Endothelial cell of umbilical vein (primary cell): ENCODE measurements around the gene SMAD6. TPM values are rescaled to one million over a fixed set of nuclear protein-coding genes. Genes with fewer than 3 reads are reported as not detected.

ENCODE experiments used
- Bru-seq: library from RNA; stranded (reverse); fragments of 400-500 nt; gene quantifications from one replicate; lab custom pipeline; 2021; lab: Mats Ljungman, UMichigan
- BruChase-seq, 2 experiments: library from RNA; stranded (reverse); fragments of 400-500 nt; gene quantifications; one replicate each; lab custom pipeline; 2021; lab: Mats Ljungman, UMichigan
- BruUV-seq: library from RNA; stranded (reverse); fragments of 400-500 nt; replicated peaks from 2 replicates; lab custom pipeline; 2021; lab: Mats Ljungman, UMichigan
- CTCF ChIA-PET: fragments of 300-600, 350-600 bp; sonication (Branson Sonifier 250); formaldehyde crosslinking; loops from one replicate; lab custom pipeline; 2021; ENCODE audit warnings: antibody characterized with exemption, inconsistent platforms; lab: Charles Lee
- POLR2A ChIA-PET: fragments of 300-600, 350-600 bp; sonication (Branson Sonifier 250); formaldehyde crosslinking; loops from one replicate; lab custom pipeline; 2021; ENCODE audit warnings: antibody characterized with exemption, inconsistent platforms; lab: Charles Lee
- DNase-seq: peaks from one replicate; pipeline ENCODE4 v3.0.0-alpha.2; 2011; ENCODE audit warnings: low read depth, low spot score
- FAIRE-seq: peaks from 2 replicates; lab custom pipeline; 2011; peaks lifted over from hg19 to GRCh38; lab: Jason Lieb, UNC
- H2AFZ ChIP-seq: 2 replicates; pipeline ENCODE4 v1.6.0; 2012; ENCODE audit warnings: low read depth, low read length, control low read depth, inconsistent platforms
- H3K27ac ChIP-seq: 2 replicates; pipeline ENCODE4 v1.5.1; 2011; ENCODE audit warnings: low read depth, mild to moderate bottlenecking, control low read depth, low read length, moderate library complexity; ENCODE audit not compliant: insufficient read depth
- H3K27me3 ChIP-seq, 2 experiments: 2 replicates each; pipeline versions ENCODE4 v1.6.0 to v1.6.1; 2011; ENCODE audit warnings: low read length in 2 of 2, mixed read lengths in 1 of 2; ENCODE audit not compliant: control insufficient read depth in 2 of 2, insufficient read depth in 2 of 2
- H3K36me3 ChIP-seq, 2 experiments: 2 replicates in 1 of 2; 3 replicates in 1 of 2; pipeline ENCODE4 v1.5.1; 2011; ENCODE audit warnings: low read length in 2 of 2, mild to moderate bottlenecking in 1 of 2, moderate library complexity in 1 of 2; ENCODE audit not compliant: control insufficient read depth in 2 of 2, insufficient read depth in 2 of 2; ENCODE audit errors: extremely low read depth in 1 of 2
- H3K4me1 ChIP-seq: 3 replicates; pipeline ENCODE4 v1.5.1; 2011; ENCODE audit warnings: mild to moderate bottlenecking, low read length; ENCODE audit not compliant: control insufficient read depth, insufficient read depth; ENCODE audit errors: extremely low read depth
- H3K4me2 ChIP-seq: 2 replicates; pipeline ENCODE4 v1.6.1; 2011; ENCODE audit warnings: low read length, control low read depth, mixed read lengths; ENCODE audit not compliant: insufficient read depth
- H3K4me3 ChIP-seq, 3 experiments: fragments of 200-600 bp in 1 of 3; sonication (generic), shearing (Covaris generic) in 1 of 3; replicated peaks in 1 of 3; 2 replicates each; pipeline ENCODE4 v1.5.1; 2011 to 2016; ENCODE audit warnings: control low read depth in 3 of 3, low read length in 3 of 3, mild to moderate bottlenecking in 2 of 3, inconsistent platforms in 1 of 3, low read depth in 1 of 3, moderate library complexity in 1 of 3; ENCODE audit not compliant: insufficient read depth in 1 of 3
- H3K79me2 ChIP-seq: 2 replicates; pipeline ENCODE4 v1.6.0; 2012; ENCODE audit warnings: low read length, inconsistent platforms; ENCODE audit not compliant: control insufficient read depth, insufficient read depth
- H3K9ac ChIP-seq: replicated peaks from 2 replicates; pipeline ENCODE3; 2011; ENCODE audit warnings: low read length, control low read depth; ENCODE audit not compliant: insufficient read depth; ENCODE audit errors: extremely low read depth
- H3K9me1 ChIP-seq: replicated peaks from 3 replicates; pipeline ENCODE4 v1.6.0; 2011; ENCODE audit warnings: mild to moderate bottlenecking, low read length; ENCODE audit not compliant: control insufficient read depth, insufficient read depth; ENCODE audit errors: extremely low read depth
- H3K9me3 ChIP-seq: replicated peaks from 2 replicates; pipeline ENCODE4 v1.5.1; 2012; ENCODE audit warnings: low read length, inconsistent platforms; ENCODE audit not compliant: control insufficient read depth, insufficient read depth
- H4K20me1 ChIP-seq: replicated peaks from 2 replicates; pipeline ENCODE3; 2011; ENCODE audit warnings: mild to moderate bottlenecking, low read length; ENCODE audit not compliant: control insufficient read depth, insufficient read depth; ENCODE audit errors: extremely low read depth
- EZH2 ChIP-seq: IDR thresholded peaks from 2 replicates; pipeline ENCODE4 v1.6.1; 2012; ENCODE audit warnings: borderline replicate concordance, low read depth, mild to moderate bottlenecking, moderate library complexity, low read length, inconsistent platforms; ENCODE audit not compliant: severe bottlenecking
- FOS ChIP-seq: IDR thresholded peaks from 2 replicates; pipeline ENCODE4 v1.6.1; 2011; ENCODE audit warnings: mild to moderate bottlenecking, low read length, moderate library complexity, borderline replicate concordance; ENCODE audit not compliant: insufficient read depth
- GATA2 ChIP-seq: IDR thresholded peaks from 2 replicates; pipeline ENCODE4 v1.7.0; 2011; ENCODE audit warnings: low read depth, mild to moderate bottlenecking, moderate library complexity, mixed read lengths, low read length; ENCODE audit not compliant: insufficient read length, insufficient read depth
- JUN ChIP-seq: IDR thresholded peaks from 2 replicates; pipeline ENCODE4 v1.6.1; 2011; ENCODE audit warnings: borderline replicate concordance, low read depth; ENCODE audit not compliant: insufficient read length, insufficient read depth
- MYC ChIP-seq: IDR thresholded peaks from one replicate; pipeline ENCODE4 v1.6.1; 2011; ENCODE audit warnings: mild to moderate bottlenecking, low read depth, low read length
- POLR2A ChIP-seq: IDR thresholded peaks from 2 replicates; pipeline ENCODE4 v1.6.1; 2012; ENCODE audit warnings: low read depth, mild to moderate bottlenecking, control low read depth, low read length
- POLR2AphosphoS5 ChIP-seq: IDR thresholded peaks from 2 replicates; pipeline ENCODE4 v1.6.1; 2012; ENCODE audit warnings: low read depth, mild to moderate bottlenecking, control low read depth, low read length, moderate library complexity; ENCODE audit not compliant: insufficient read depth
- dilution Hi-C: fragments of 300-500 bp; cut with MboI; formaldehyde crosslinking; loops from one replicate; pipeline ENCODE4 v1.15.0; 2019; ENCODE audit warnings: low sequenced_read_pairs; ENCODE audit not compliant: extremely low pct_ligation_motif_present
- intact Hi-C: fragments of 100-400 bp; cut with micrococcal nuclease; formaldehyde crosslinking; loops from one replicate; pipeline ENCODE4 v1.10.0; 2022
- long read RNA-seq: library from polyadenylated mRNA; stranded (forward); transcript quantifications from one replicate; pipeline ENCODE4 v2.0.0, GENCODE V29; 2021
- polyA minus RNA-seq, 3 experiments: library from RNA; depleted of rRNA, polyadenylated mRNA; stranded (reverse); fragments of >200 nt; gene quantifications; 1 replicate in 1 of 3; 2 replicates in 2 of 3; pipeline ENCODE4 v1.2.3, GENCODE V29; 2011
- polyA plus RNA-seq, 4 experiments: library from polyadenylated mRNA; depleted of rRNA in 3 of 4; stranded (reverse) in 3 of 4; unstranded in 1 of 4; fragments of >200 nt; gene quantifications; 2 replicates each; pipeline versions ENCODE4 v1.2.1 to v1.2.3, GENCODE V29; 2011 to 2012; ENCODE audit warnings: missing spikeins in 1 of 4
- total RNA-seq: library from RNA; stranded (reverse); gene quantifications from 2 replicates; pipeline ENCODE4 v1.2.3, GENCODE V29; 2021
- TF ChIP-seq, protein P1 (sequence below): IDR thresholded peaks from 2 replicates; pipeline ENCODE4 v1.6.1; 2011; ENCODE audit not compliant: insufficient read depth, insufficient read length
- TF ChIP-seq, protein P2 (sequence below), 2 donors: IDR thresholded peaks; 1 replicate in 1 of 2; 2 replicates in 1 of 2; pipeline ENCODE4 v1.5.1; 2011; ENCODE audit warnings: low read length in 2 of 2, mild to moderate bottlenecking in 2 of 2, moderate library complexity in 2 of 2, control low read depth in 1 of 2, inconsistent platforms in 1 of 2, low read depth in 1 of 2; ENCODE audit not compliant: insufficient read depth in 1 of 2; ENCODE audit errors: extremely low read depth in 1 of 2

Gene SMAD6
- total RNA-seq, result 12.4 and 12.5 TPM in 2 replicates
- 7.3 and 8.8 TPM in 2 replicates for polyA plus RNA-seq
- polyA plus RNA-seq (2011; cell fraction: cytosol; rRNA removed), result 3.5 and 4.0 TPM in 2 replicates
- polyA plus RNA-seq (2011; cell fraction: nucleus; rRNA removed), result 22.2 and 24.2 TPM in 2 replicates
- 5.8 and 11.3 TPM in 2 replicates for polyA plus RNA-seq (2012)
- 28.0 and 29.7 TPM in 2 replicates for polyA minus RNA-seq
- polyA minus RNA-seq (2011; cell fraction: cytosol; rRNA and poly(A)+ RNA removed), result 45.7 TPM
- 22.4 and 35.7 TPM in 2 replicates for polyA minus RNA-seq (2011; cell fraction: nucleus; rRNA and poly(A)+ RNA removed)
- Bru-seq, nascent RNA, result percentile 61 among the genes with signal in this experiment
- BruChase-seq, experiment 1, labeled RNA remaining after a 6-hour chase, result percentile 52 among the genes with signal in this experiment
- percentile 59 among the genes with signal in this experiment for BruChase-seq, experiment 2, labeled RNA remaining after a 2-hour chase
- long read RNA-seq, partial matches to known transcripts, result 0 of 4 reads
- long read RNA-seq, other reads (novel, unspliced or antisense), result 1 of 4 reads

DNA sequence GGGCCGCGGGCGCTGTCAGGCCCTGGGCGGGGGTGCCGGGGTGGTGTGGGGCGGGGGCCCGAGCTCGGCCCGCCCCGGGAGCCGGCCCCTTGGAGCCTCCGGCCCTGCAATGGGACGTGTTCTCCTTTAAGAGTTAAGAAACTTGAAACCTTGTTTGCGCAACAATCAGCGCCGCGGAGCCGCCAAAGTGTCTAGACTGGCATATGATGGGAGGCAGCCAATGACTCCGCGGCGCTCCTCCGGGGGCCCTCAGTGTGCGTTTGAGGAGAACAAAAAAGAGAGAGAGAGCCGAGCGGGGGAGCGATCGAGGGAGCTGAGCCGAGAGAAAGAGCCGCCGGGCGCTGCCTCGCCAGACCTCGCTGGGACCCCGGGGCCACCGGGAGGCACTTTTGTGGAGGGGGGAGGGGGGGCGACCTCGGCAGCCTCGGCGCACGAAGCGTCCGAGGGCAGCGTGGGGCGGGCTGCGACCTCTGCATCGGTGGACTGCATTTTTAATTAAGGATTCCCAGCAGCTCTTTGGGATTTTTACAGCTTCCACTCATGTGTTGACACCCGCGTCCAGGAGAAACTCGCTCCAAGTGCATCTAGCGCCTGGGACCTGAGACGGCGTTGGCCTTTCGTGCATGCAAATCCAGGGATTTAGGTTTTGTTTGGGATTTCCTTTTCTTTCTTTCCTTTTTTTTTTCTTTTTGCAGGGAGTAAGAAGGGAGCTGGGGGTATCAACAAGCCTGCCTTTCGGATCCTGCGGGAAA, at the start of gene SMAD6:
Gene SMAD6 (plus strand): TSS at position 202 of the 752 bp plus-strand sequence. CDS start 1,023 bp downstream, outside the sequence.
- FAIRE-seq, result peak; percentile 94
- TSS peak; percentile 40 for BruUV-seq

More for the DNA sequence above, at the start of gene SMAD6:
- H3K27me3 ChIP-seq, result no peaks in the 10 kb centered on the region
- peak within 1 kb of the TSS; percentile 79 for H2AFZ ChIP-seq
- H3K4me3 ChIP-seq, result peak within 1 kb of the TSS; percentile 62 to 79 (median 76)
- no peaks in the 10 kb centered on the region for H3K9me1 ChIP-seq
- H3K27ac ChIP-seq, result peak within 1 kb of the TSS; percentile 92
- H3K4me2 ChIP-seq, result peak within 1 kb of the TSS; percentile 78
- no peaks in the 10 kb centered on the region for H3K9me3 ChIP-seq
- dilution Hi-C loops (no loop called here), intact Hi-C loops (loop anchor here (1.0 to 2.0 kb wide), 3 partner anchors 85 to 197 kb away; partner anchors contain the start of genes RPL4 and ZWILCH)
- no peaks in the 10 kb centered on the region for H4K20me1 ChIP-seq
- no peak for TF ChIP-seq EZH2
- no peak for TF ChIP-seq GATA2
- no peak for TF ChIP-seq MYC
- no peak for TF ChIP-seq FOS
- TF ChIP-seq JUN, result no peak
- peak; percentile 76 for TF ChIP-seq POLR2AphosphoS5
- TF ChIP-seq, protein P1, sequence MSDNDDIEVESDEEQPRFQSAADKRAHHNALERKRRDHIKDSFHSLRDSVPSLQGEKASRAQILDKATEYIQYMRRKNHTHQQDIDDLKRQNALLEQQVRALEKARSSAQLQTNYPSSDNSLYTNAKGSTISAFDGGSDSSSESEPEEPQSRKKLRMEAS, result peak; percentile 14
- TF ChIP-seq, protein P2, sequence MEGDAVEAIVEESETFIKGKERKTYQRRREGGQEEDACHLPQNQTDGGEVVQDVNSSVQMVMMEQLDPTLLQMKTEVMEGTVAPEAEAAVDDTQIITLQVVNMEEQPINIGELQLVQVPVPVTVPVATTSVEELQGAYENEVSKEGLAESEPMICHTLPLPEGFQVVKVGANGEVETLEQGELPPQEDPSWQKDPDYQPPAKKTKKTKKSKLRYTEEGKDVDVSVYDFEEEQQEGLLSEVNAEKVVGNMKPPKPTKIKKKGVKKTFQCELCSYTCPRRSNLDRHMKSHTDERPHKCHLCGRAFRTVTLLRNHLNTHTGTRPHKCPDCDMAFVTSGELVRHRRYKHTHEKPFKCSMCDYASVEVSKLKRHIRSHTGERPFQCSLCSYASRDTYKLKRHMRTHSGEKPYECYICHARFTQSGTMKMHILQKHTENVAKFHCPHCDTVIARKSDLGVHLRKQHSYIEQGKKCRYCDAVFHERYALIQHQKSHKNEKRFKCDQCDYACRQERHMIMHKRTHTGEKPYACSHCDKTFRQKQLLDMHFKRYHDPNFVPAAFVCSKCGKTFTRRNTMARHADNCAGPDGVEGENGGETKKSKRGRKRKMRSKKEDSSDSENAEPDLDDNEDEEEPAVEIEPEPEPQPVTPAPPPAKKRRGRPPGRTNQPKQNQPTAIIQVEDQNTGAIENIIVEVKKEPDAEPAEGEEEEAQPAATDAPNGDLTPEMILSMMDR (IDR thresholded peaks at IDR 0.05; ENCODE audit: extremely low read depth in 1 of 2, insufficient read depth in 1 of 2, low read depth in 1 of 2, low read length in 2 of 2), result no peak
- peak; percentile 74 for TF ChIP-seq POLR2A
- H3K36me3 ChIP-seq, result no peaks in the 10 kb centered on the region
- ChIA-PET POLR2A (interaction anchor here (1.1 to 1.6 kb wide), 2 partner anchors 12 to 148 kb away, joined by 4 read pairs; no protein-coding TSS in a partner anchor), CTCF (interaction anchor here (0.6 to 14.2 kb wide), 21 partner anchors 12 to 159 kb away, joined by 3 to 226 read pairs (median 5); no protein-coding TSS in a partner anchor)
- peaks cover 44% of the 10 kb centered on the region for H3K79me2 ChIP-seq
- H3K9ac ChIP-seq, result peak within 1 kb of the TSS; percentile 78
- DNase-seq, result peak; percentile 97
- peaks cover 38% of the 10 kb centered on the region for H3K4me1 ChIP-seq
